IMR-90 (cell line): ENCODE results near the gene NDUFA5. TPM values are rescaled to one million over a fixed set of nuclear protein-coding genes. Genes with fewer than 3 reads are reported as not detected.

ENCODE experiments used
- ATAC-seq: fragments of 200-7000 bp; cut with Tn5 transposase; 2 replicates; pipeline ENCODE4 v1.9.1; 2020; ENCODE audit warnings: low read depth, mild to moderate bottlenecking, moderate library complexity
- BruUV-seq: library from RNA; stranded (reverse); fragments of 400-500 nt; replicated peaks from 2 replicates; lab custom pipeline; 2021; lab: Mats Ljungman, UMichigan
- CTCF ChIA-PET: fragments of 300-600 bp; formaldehyde crosslinking; extraction: SDS; loops from one replicate; lab custom pipeline; 2021; ENCODE audit warnings: antibody characterized with exemption; lab: Yijun Ruan, JAX
- POLR2A ChIA-PET: fragments of 300-600 bp; sonication (Branson Sonifier 250); formaldehyde crosslinking; loops from one replicate; lab custom pipeline; 2022; ENCODE audit warnings: antibody characterized with exemption; ENCODE audit not compliant: unreplicated experiment; lab: Charles Lee
- DNase-seq: peaks from one replicate; pipeline ENCODE4 v3.0.0; 2013
- H2AFZ ChIP-seq: replicated peaks from 2 replicates; pipeline ENCODE3; 2013; ENCODE audit warnings: low read length, mild to moderate bottlenecking; ENCODE audit not compliant: poor library complexity
- H2AK5ac ChIP-seq: 2 replicates; pipeline ENCODE4 v1.6.1; 2013; ENCODE audit warnings: low read depth, low read length, inconsistent platforms
- H2AK9ac ChIP-seq: replicated peaks from 2 replicates; pipeline ENCODE3; 2013; ENCODE audit warnings: mild to moderate bottlenecking, low read depth, low read length, moderate library complexity; ENCODE audit not compliant: poor library complexity
- H2BK120ac ChIP-seq: 2 replicates; pipeline ENCODE4 v1.6.1; 2013; ENCODE audit warnings: low read depth, low read length, inconsistent platforms
- H2BK15ac ChIP-seq: 3 replicates; pipeline ENCODE4 v1.6.1; 2013; ENCODE audit warnings: low read depth, low read length, inconsistent platforms
- H2BK20ac ChIP-seq: 2 replicates; pipeline ENCODE4 v1.6.1; 2013; ENCODE audit warnings: low read depth, mild to moderate bottlenecking, inconsistent platforms, low read length, moderate library complexity
- H2BK5ac ChIP-seq: 2 replicates; pipeline ENCODE4 v1.6.1; 2013; ENCODE audit warnings: mild to moderate bottlenecking, low read depth, low read length, inconsistent platforms; ENCODE audit not compliant: poor library complexity, severe bottlenecking
- H3K14ac ChIP-seq: replicated peaks from 2 replicates; pipeline ENCODE4 v1.6.1; 2013; ENCODE audit warnings: low read depth, low read length, inconsistent platforms
- H3K18ac ChIP-seq: 2 replicates; pipeline ENCODE4 v1.6.1; 2013; ENCODE audit warnings: low read depth, low read length, control low read depth
- H3K23ac ChIP-seq: 2 replicates; pipeline ENCODE4 v1.6.1; 2013; ENCODE audit warnings: low read depth, low read length, inconsistent platforms
- H3K27ac ChIP-seq: 2 replicates; pipeline ENCODE4 v1.5.1; 2013; ENCODE audit warnings: mild to moderate bottlenecking, control low read depth, low read length; ENCODE audit not compliant: insufficient read depth
- H3K27me3 ChIP-seq: 2 replicates; pipeline ENCODE4 v1.6.1; 2013; ENCODE audit warnings: low read length; ENCODE audit not compliant: control insufficient read depth, insufficient read depth
- H3K36me3 ChIP-seq: 2 replicates; pipeline ENCODE4 v1.6.1; 2013; ENCODE audit warnings: low read length, mixed read lengths; ENCODE audit not compliant: control insufficient read depth, insufficient read depth
- H3K4ac ChIP-seq: 2 replicates; pipeline ENCODE4 v1.6.1; 2013; ENCODE audit warnings: low read depth, low read length, inconsistent platforms
- H3K4me1 ChIP-seq: 2 replicates; pipeline ENCODE4 v1.6.1; 2013; ENCODE audit warnings: low read length, mixed read lengths; ENCODE audit not compliant: control insufficient read depth, insufficient read depth
- H3K4me2 ChIP-seq: 2 replicates; pipeline ENCODE4 v1.6.1; 2013; ENCODE audit warnings: low read depth, mild to moderate bottlenecking, control low read depth, low read length, moderate library complexity
- H3K4me3 ChIP-seq: 2 replicates; pipeline ENCODE4 v1.5.1; 2013; ENCODE audit warnings: low read depth, mild to moderate bottlenecking, control low read depth, low read length, moderate library complexity; ENCODE audit not compliant: insufficient read depth
- H3K56ac ChIP-seq: 2 replicates; pipeline ENCODE4 v1.6.1; 2013; ENCODE audit warnings: low read length, inconsistent platforms; ENCODE audit not compliant: insufficient read depth; ENCODE audit errors: extremely low read depth
- H3K79me1 ChIP-seq, 2 experiments: 2 replicates each; pipeline ENCODE4 v1.6.1; 2013; ENCODE audit warnings: low read length in 2 of 2, inconsistent platforms in 1 of 2, low read depth in 1 of 2
- H3K9ac ChIP-seq: 2 replicates; pipeline ENCODE4 v1.6.1; 2013; ENCODE audit warnings: low read depth, low read length, control low read depth
- H3K9me1 ChIP-seq: 2 replicates; pipeline ENCODE4 v1.6.1; 2013; ENCODE audit warnings: low read length, inconsistent platforms; ENCODE audit not compliant: insufficient read depth
- H3K9me3 ChIP-seq: 2 replicates; pipeline ENCODE4 v1.6.1; 2013; ENCODE audit warnings: low read length; ENCODE audit not compliant: control insufficient read depth, insufficient read depth
- H4K20me1 ChIP-seq: 2 replicates; pipeline ENCODE4 v1.6.1; 2013; ENCODE audit warnings: low read length, inconsistent platforms; ENCODE audit not compliant: insufficient read depth
- H4K5ac ChIP-seq: 2 replicates; pipeline ENCODE4 v1.6.1; 2013; ENCODE audit warnings: mild to moderate bottlenecking, low read depth, low read length, control low read depth
- H4K8ac ChIP-seq, 2 experiments: 2 replicates each; pipeline ENCODE4 v1.6.1; 2013; ENCODE audit warnings: low read depth in 2 of 2, low read length in 2 of 2, control low read depth in 1 of 2, inconsistent platforms in 1 of 2
- H4K91ac ChIP-seq: 2 replicates; pipeline ENCODE4 v1.6.1; 2013; ENCODE audit warnings: low read depth, low read length, inconsistent platforms; ENCODE audit not compliant: insufficient read depth
- BHLHE40 ChIP-seq: fragments of 150-350 bp; IDR thresholded peaks from 2 replicates; pipeline ENCODE4 v1.6.1; 2016; ENCODE audit warnings: mild to moderate bottlenecking, low read depth, low read length
- CEBPB ChIP-seq: IDR thresholded peaks from 2 replicates; pipeline ENCODE4 v1.6.1; 2012; ENCODE audit warnings: low read depth, low read length, improper control_type of control experiment
- CHD1 ChIP-seq: IDR thresholded peaks from 2 replicates; pipeline ENCODE4 v1.6.1; 2012; ENCODE audit warnings: low read depth, low read length, improper control_type of control experiment
- FOS ChIP-seq: fragments of 150-350 bp; IDR thresholded peaks from 2 replicates; pipeline ENCODE4 v1.6.1; 2016; ENCODE audit warnings: low read depth, low read length
- MAFK ChIP-seq: IDR thresholded peaks from 2 replicates; pipeline ENCODE4 v1.6.1; 2012; ENCODE audit warnings: low read depth, low read length, improper control_type of control experiment
- MAZ ChIP-seq: IDR thresholded peaks from 2 replicates; pipeline ENCODE4 v1.6.1; 2012; ENCODE audit warnings: low read depth, mild to moderate bottlenecking, low read length, improper control_type of control experiment, moderate library complexity, borderline replicate concordance
- MXI1 ChIP-seq: IDR thresholded peaks from 2 replicates; pipeline ENCODE4 v1.6.1; 2012; ENCODE audit warnings: low read depth, mild to moderate bottlenecking, low read length, moderate library complexity, borderline replicate concordance
- NFE2L2 ChIP-seq: fragments of 150-350 bp; IDR thresholded peaks from 2 replicates; pipeline ENCODE4 v1.6.1; 2016; ENCODE audit warnings: low read depth, mild to moderate bottlenecking, low read length
- POLR2A ChIP-seq: IDR thresholded peaks from 2 replicates; pipeline ENCODE4 v1.6.1; 2012; ENCODE audit warnings: mild to moderate bottlenecking, low read depth, low read length
- RAD21 ChIP-seq: IDR thresholded peaks from 2 replicates; pipeline ENCODE4 v1.6.1; 2012; ENCODE audit warnings: low read length, improper control_type of control experiment
- RCOR1 ChIP-seq: IDR thresholded peaks from 2 replicates; pipeline ENCODE4 v1.6.1; 2012; ENCODE audit warnings: mild to moderate bottlenecking, low read length, improper control_type of control experiment; ENCODE audit not compliant: insufficient replicate concordance
- RFX5 ChIP-seq: IDR thresholded peaks from 2 replicates; pipeline ENCODE4 v1.8.0; 2012; ENCODE audit warnings: low read depth, mild to moderate bottlenecking, low read length, moderate library complexity
- SMC3 ChIP-seq: fragments of 150-350 bp; IDR thresholded peaks from 2 replicates; pipeline ENCODE4 v1.6.1; 2016; ENCODE audit warnings: low read depth, mild to moderate bottlenecking, antibody characterized with exemption, low read length, moderate library complexity
- WGBS, 2 experiments: methylation state at CpG; one replicate each; pipeline versions ENCODE4 v1.1.5 to v1.1.7; 2013; ENCODE audit warnings: missing lambda C conversion rate in 2 of 2; ENCODE audit not compliant: insufficient read length in 1 of 2; ENCODE audit errors: extremely low coverage in 2 of 2; 5-methylcytosine and 5-hydroxymethylcytosine counted together
- dilution Hi-C: fragments of 300-500 bp; cut with HindIII; formaldehyde crosslinking; loops from one replicate; pipeline ENCODE4 v1.14.3; 2018; ENCODE audit warnings: low sequenced_read_pairs; ENCODE audit not compliant: unreplicated experiment
- in situ Hi-C: fragments of 300-500 bp; cut with MboI; formaldehyde crosslinking; loops from 3 replicates; pipeline ENCODE4 v1.14.3; 2019; ENCODE audit warnings: low sequenced_read_pairs, inconsistent platforms, mixed read lengths
- intact Hi-C: fragments of 100-400 bp; cut with micrococcal nuclease; formaldehyde crosslinking; loops from 2 replicates; pipeline ENCODE4 v1.10.0; 2022
- polyA plus RNA-seq, 3 experiments: library from polyadenylated mRNA; depleted of rRNA; stranded (reverse); fragments of >200 nt; gene quantifications; 2 replicates each; pipeline ENCODE4 v1.2.3, GENCODE V29; 2012; ENCODE audit warnings: low replicate concordance in 1 of 3
- total RNA-seq: library from RNA; depleted of rRNA; stranded (reverse); fragments of >200 nt; gene quantifications from 2 replicates; pipeline ENCODE4 v1.2.3, GENCODE V29; 2012
- TF ChIP-seq, protein P1 (sequence below): fragments of 150-350 bp; IDR thresholded peaks from 2 replicates; pipeline ENCODE4 v1.6.1; 2016; ENCODE audit warnings: low read depth, mild to moderate bottlenecking, low read length, moderate library complexity, borderline replicate concordance
- TF ChIP-seq, protein P2 (sequence below): fragments of 150-350 bp; IDR thresholded peaks from 2 replicates; pipeline ENCODE4 v1.6.1; 2017; ENCODE audit warnings: mild to moderate bottlenecking, antibody characterized with exemption, low read length, low read depth
- TF ChIP-seq, protein P3 (sequence below): conservative IDR thresholded peaks from 2 replicates; pipeline ENCODE4 v1.5.1; 2012; ENCODE audit warnings: mild to moderate bottlenecking, low read depth, low read length, improper control_type of control experiment

The NDUFA5 gene
- total and polyA plus RNA-seq, 2 of the 4 experiments (the other 2 are of a cell fraction), result 2.9 to 12.1 TPM

DNA sequence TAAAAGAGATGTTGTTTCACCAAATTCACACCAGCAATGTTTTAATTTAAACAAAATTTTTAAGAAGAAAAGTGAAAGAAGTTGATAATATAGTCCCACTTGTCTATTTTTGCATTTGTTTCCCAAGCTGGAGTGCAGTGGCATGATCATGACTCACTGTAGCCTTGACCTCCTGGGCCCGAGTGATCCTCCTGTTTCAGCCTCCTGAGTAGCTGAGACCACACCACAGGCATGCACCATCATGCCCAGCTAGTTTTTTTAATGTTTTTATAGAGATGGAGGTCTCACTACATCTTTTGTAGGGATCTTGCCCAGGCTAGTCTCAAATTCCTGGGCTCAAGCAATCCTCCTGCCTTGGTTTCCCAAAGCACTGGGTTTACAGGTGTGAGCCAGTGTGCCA, 14.1 kb upstream of the NDUFA5 start:
- Histone ChIP-seq H3K56ac (no peak overlapping the region), H2BK120ac (no peak overlapping the region), H3K4me1 (no peaks in the 10 kb centered on the region), H3K9me3 (no peaks in the 10 kb centered on the region), H3K9ac (no peak overlapping the region), H3K4me2 (no peak overlapping the region), H4K91ac (no peak overlapping the region), H3K36me3 (no peaks in the 10 kb centered on the region), H3K23ac (no peak overlapping the region), H2AFZ (no peak overlapping the region), H4K20me1 (no peaks in the 10 kb centered on the region), H3K27ac (no peak overlapping the region), H2BK20ac (no peak overlapping the region), H2AK5ac (no peak overlapping the region), H3K9me1 (no peaks in the 10 kb centered on the region), H2BK15ac (no peak overlapping the region), H4K5ac (no peak overlapping the region), H3K27me3 (no peaks in the 10 kb centered on the region; the same call in 1 of the 2 replicates), H3K18ac (no peak overlapping the region), H3K14ac (no peak overlapping the region), H2BK5ac (no peak overlapping the region), H2AK9ac (no peak overlapping the region), H3K4ac (no peak overlapping the region), H3K4me3 (no peak overlapping the region), H3K79me1 (no peaks in the 10 kb centered on the region), H4K8ac (no peak overlapping the region)
- in situ Hi-C loops, result no loop called here
- peak; percentile 6 for DNase-seq
- no TSS peak for BruUV-seq
- no CpG with 5 or more reads among the region's 1 CpG for WGBS, 2 experiments
- TF ChIP-seq, protein P1, sequence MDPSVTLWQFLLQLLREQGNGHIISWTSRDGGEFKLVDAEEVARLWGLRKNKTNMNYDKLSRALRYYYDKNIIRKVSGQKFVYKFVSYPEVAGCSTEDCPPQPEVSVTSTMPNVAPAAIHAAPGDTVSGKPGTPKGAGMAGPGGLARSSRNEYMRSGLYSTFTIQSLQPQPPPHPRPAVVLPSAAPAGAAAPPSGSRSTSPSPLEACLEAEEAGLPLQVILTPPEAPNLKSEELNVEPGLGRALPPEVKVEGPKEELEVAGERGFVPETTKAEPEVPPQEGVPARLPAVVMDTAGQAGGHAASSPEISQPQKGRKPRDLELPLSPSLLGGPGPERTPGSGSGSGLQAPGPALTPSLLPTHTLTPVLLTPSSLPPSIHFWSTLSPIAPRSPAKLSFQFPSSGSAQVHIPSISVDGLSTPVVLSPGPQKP, result no peak
- TF ChIP-seq CEBPB (no peak), CHD1 (no peak), NFE2L2 (no peak), MAFK (no peak), FOS (no peak), RFX5 (no peak), BHLHE40 (no peak), MAZ (no peak), SMC3 (no peak), RAD21 (no peak), RCOR1 (no peak), MXI1 (no peak), POLR2A (no peak)
- TF ChIP-seq, protein P2, sequence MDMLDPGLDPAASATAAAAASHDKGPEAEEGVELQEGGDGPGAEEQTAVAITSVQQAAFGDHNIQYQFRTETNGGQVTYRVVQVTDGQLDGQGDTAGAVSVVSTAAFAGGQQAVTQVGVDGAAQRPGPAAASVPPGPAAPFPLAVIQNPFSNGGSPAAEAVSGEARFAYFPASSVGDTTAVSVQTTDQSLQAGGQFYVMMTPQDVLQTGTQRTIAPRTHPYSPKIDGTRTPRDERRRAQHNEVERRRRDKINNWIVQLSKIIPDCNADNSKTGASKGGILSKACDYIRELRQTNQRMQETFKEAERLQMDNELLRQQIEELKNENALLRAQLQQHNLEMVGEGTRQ, result no peak
- TF ChIP-seq, protein P3, sequence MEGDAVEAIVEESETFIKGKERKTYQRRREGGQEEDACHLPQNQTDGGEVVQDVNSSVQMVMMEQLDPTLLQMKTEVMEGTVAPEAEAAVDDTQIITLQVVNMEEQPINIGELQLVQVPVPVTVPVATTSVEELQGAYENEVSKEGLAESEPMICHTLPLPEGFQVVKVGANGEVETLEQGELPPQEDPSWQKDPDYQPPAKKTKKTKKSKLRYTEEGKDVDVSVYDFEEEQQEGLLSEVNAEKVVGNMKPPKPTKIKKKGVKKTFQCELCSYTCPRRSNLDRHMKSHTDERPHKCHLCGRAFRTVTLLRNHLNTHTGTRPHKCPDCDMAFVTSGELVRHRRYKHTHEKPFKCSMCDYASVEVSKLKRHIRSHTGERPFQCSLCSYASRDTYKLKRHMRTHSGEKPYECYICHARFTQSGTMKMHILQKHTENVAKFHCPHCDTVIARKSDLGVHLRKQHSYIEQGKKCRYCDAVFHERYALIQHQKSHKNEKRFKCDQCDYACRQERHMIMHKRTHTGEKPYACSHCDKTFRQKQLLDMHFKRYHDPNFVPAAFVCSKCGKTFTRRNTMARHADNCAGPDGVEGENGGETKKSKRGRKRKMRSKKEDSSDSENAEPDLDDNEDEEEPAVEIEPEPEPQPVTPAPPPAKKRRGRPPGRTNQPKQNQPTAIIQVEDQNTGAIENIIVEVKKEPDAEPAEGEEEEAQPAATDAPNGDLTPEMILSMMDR, result no peak
- intact Hi-C loops, result no loop called here
- CTCF ChIA-PET, result no interaction called here
- dilution Hi-C loops, result no loop called here
- no peak for ATAC-seq
- POLR2A ChIA-PET, result no interaction called here
